ENCODE measurements around the gene SHANK2.

The SHANK2 gene

GRCh38 chr11:71279916-71280645 lies 27.7 kb upstream of the SHANK2 start:
- Histone ChIP-seq H3K4me3 (ENCODE audit: low read depth in 1 of 2, low read length in 1 of 2) (no peak overlapping the region), H3K36me3 (no peaks in the 10 kb centered on the region), H3K4me1 (ENCODE audit: control insufficient read depth in 1 of 2, insufficient read depth in 1 of 2, low read depth in 1 of 2, low read length in 1 of 2) (no peaks in the 10 kb centered on the region), H3K9me3 (no peaks in the 10 kb centered on the region), H3K27ac (no peak overlapping the region), H3K27me3 (no peaks in the 10 kb centered on the region)
- no peak for TF ChIP-seq CTCF (IDR thresholded peaks at IDR 0.05)

- no peak overlapping the region for H3K4me3 ChIP-seq (ENCODE audit: low read depth in 1 of 2, low read length in 1 of 2)
- H3K9me3 ChIP-seq, result no peaks in the 10 kb centered on the region
- H3K36me3 ChIP-seq, result no peaks in the 10 kb centered on the region
- H3K4me1 ChIP-seq (ENCODE audit: control insufficient read depth in 1 of 2, insufficient read depth in 1 of 2, low read depth in 1 of 2, low read length in 1 of 2), result no peaks in the 10 kb centered on the region
- TF ChIP-seq CTCF (IDR thresholded peaks at IDR 0.05), result no peak
- peaks cover 18% of the 10 kb centered on the region for H3K27me3 ChIP-seq
- no peak overlapping the region for H3K27ac ChIP-seq
Observed at GRCh38 chr11:71272161-71272560, 19.8 kb upstream of the SHANK2 start.

- H3K27me3 ChIP-seq, result peaks cover 35% of the 10 kb centered on the region
- H3K27ac ChIP-seq, result no peak overlapping the region
- no peak for TF ChIP-seq CTCF (IDR thresholded peaks at IDR 0.05)
- no peak overlapping the region for H3K4me3 ChIP-seq (ENCODE audit: low read depth in 1 of 2, low read length in 1 of 2)
- no peaks in the 10 kb centered on the region for H3K4me1 ChIP-seq (ENCODE audit: control insufficient read depth in 1 of 2, insufficient read depth in 1 of 2, low read depth in 1 of 2, low read length in 1 of 2)
- no peaks in the 10 kb centered on the region for H3K9me3 ChIP-seq
- H3K36me3 ChIP-seq, result no peaks in the 10 kb centered on the region
Observed at GRCh38 chr11:71269603-71270511, 17.5 kb upstream of the SHANK2 start.

- Histone ChIP-seq H3K4me1 (ENCODE audit: control insufficient read depth in 1 of 2, insufficient read depth in 1 of 2, low read depth in 1 of 2, low read length in 1 of 2) (no peaks in the 10 kb centered on the region), H3K27me3 (peaks cover 35% of the 10 kb centered on the region), H3K4me3 (ENCODE audit: low read depth in 1 of 2, low read length in 1 of 2) (no peak overlapping the region), H3K36me3 (no peaks in the 10 kb centered on the region), H3K9me3 (no peaks in the 10 kb centered on the region), H3K27ac (no peak overlapping the region)
- TF ChIP-seq CTCF (IDR thresholded peaks at IDR 0.05), result no peak
Observed at GRCh38 chr11:71268706-71269321, 16.4 kb upstream of the SHANK2 start.

- H3K27me3 ChIP-seq, result peaks cover 35% of the 10 kb centered on the region
- H3K4me3 ChIP-seq (ENCODE audit: low read depth in 1 of 2, low read length in 1 of 2), result no peak overlapping the region
- no peak overlapping the region for H3K27ac ChIP-seq
- H3K36me3 ChIP-seq, result no peaks in the 10 kb centered on the region
- TF ChIP-seq CTCF (IDR thresholded peaks at IDR 0.05), result no peak
- no peaks in the 10 kb centered on the region for H3K9me3 ChIP-seq
- H3K4me1 ChIP-seq (ENCODE audit: control insufficient read depth in 1 of 2, insufficient read depth in 1 of 2, low read depth in 1 of 2, low read length in 1 of 2), result no peaks in the 10 kb centered on the region
Observed at GRCh38 chr11:71267807-71268421, 15.5 kb upstream of the SHANK2 start.

Measured in neutrophil (primary cell).